H54 (cell line): ENCODE data around the gene COA8.

Experiments used
- DNase-seq: peaks from one replicate; pipeline ENCODE4 v3.0.0; 2011; ENCODE audit warnings: low spot score, mixed read lengths; ENCODE audit not compliant: insufficient read length
- FAIRE-seq: peaks from 3 replicates; lab custom pipeline; 2011; peaks lifted over from hg19 to GRCh38; lab: Jason Lieb, UNC
- POLR2A ChIP-seq: IDR thresholded peaks from 2 replicates; pipeline ENCODE4 v1.6.1; 2011; ENCODE audit warnings: low read depth, mild to moderate bottlenecking, low read length

Gene COA8

GRCh38 chr14:103628221-103628683, 65.5 kb downstream of the COA8 start:
- peak; percentile 75 for TF ChIP-seq POLR2A
- FAIRE-seq = peak; percentile 53
- peak; percentile 84 for DNase-seq

GRCh38 chr14:103628684-103629502, 66.1 kb downstream of the COA8 start, which contains the start of gene KLC1:
Gene KLC1 (plus strand): TSS chr14:103629211. CDS start chr14:103654565, 25,354 bp downstream.
- FAIRE-seq (no peak), DNase-seq (peak; percentile 62)
- peak; percentile 77 for TF ChIP-seq POLR2A

- DNase-seq (peak; percentile 49), FAIRE-seq (no peak)
- no peak for TF ChIP-seq POLR2A
Measured at GRCh38 chr14:103629503-103630121, 66.9 kb downstream of the COA8 start.

GRCh38 chr14:103630364-103631108, 67.8 kb downstream of the COA8 start:
- FAIRE-seq (no peak), DNase-seq (no peak)
- TF ChIP-seq POLR2A = no peak

GRCh38 chr14:103633391-103633790, 70.6 kb downstream of the COA8 start:
- no peak for TF ChIP-seq POLR2A
- FAIRE-seq = no peak
- no peak for DNase-seq

- FAIRE-seq (no peak), DNase-seq (no peak)
- TF ChIP-seq POLR2A = no peak
Measured at GRCh38 chr14:103634156-103634555, 71.4 kb downstream of the COA8 start.

- TF ChIP-seq POLR2A = no peak
- FAIRE-seq (no peak), DNase-seq (no peak)
Measured at GRCh38 chr14:103638594-103638993, 75.8 kb downstream of the COA8 start.
